GM19351 (cell line): Measurements from ENCODE around the gene CACNG6.
"Not testable (repeated sequence)": the region's sequence is repeated elsewhere in the genome, so short reads cannot be mapped to it uniquely, and the experiment has no call there.

Source experiments
- ATAC-seq: cut with Tn5 transposase; IDR thresholded peaks from one replicate; pipeline ENCODE4 v1.9.1; 2021; ENCODE audit warnings: mild to moderate bottlenecking, moderate library complexity; ENCODE audit not compliant: unreplicated experiment

The CACNG6 gene, protein sequence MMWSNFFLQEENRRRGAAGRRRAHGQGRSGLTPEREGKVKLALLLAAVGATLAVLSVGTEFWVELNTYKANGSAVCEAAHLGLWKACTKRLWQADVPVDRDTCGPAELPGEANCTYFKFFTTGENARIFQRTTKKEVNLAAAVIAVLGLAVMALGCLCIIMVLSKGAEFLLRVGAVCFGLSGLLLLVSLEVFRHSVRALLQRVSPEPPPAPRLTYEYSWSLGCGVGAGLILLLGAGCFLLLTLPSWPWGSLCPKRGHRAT

DNA sequence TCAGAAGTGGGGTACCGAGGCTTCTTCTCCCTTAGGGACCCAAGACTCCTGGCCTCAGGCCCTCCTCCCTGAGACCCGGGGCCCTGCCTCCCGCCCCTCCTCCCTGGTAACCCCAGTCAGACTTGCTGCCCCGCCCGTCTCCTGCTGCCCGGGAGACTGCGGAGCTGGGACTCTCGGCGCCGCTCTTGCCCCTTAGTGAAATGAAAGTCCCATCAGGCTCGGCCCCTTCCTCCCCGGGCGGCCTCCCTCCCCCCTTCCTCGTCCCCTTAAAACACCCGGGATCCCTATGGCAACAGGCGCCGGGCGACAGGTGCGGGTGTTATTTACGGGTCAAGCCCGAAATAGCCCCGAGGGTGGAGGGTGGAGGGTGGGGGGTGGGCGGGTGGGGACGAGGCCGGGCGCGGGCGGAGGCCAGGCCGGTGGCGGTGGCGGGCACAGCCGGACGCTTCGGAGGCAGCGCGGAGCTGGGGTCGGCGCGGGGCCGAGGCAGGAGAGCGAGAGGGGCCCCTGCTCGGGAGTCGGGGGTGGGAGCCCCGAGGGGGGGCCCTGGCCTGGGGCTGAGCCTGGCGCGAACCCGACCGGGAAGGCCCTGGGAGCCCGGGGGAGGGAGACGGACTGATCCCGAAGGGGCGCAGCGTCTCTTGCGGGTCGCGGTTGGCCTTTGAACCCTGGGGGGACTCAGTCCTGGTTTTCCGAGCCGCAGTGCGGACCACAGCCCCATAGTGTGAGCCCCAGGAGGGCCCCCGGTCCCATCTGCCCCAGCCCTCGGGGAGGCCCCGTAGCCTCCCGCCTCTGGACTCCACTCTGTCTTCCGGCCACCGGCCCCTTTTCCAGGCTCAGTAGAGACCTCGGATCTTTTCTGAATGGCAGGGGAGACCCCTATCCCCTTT, at the start of gene CACNG6:
Gene CACNG6, plus strand, starts transcription at position 414 of the 890 bp plus-strand sequence. CDS start 1,241 bp downstream, outside the sequence.
- ATAC-seq = no peak

DNA sequence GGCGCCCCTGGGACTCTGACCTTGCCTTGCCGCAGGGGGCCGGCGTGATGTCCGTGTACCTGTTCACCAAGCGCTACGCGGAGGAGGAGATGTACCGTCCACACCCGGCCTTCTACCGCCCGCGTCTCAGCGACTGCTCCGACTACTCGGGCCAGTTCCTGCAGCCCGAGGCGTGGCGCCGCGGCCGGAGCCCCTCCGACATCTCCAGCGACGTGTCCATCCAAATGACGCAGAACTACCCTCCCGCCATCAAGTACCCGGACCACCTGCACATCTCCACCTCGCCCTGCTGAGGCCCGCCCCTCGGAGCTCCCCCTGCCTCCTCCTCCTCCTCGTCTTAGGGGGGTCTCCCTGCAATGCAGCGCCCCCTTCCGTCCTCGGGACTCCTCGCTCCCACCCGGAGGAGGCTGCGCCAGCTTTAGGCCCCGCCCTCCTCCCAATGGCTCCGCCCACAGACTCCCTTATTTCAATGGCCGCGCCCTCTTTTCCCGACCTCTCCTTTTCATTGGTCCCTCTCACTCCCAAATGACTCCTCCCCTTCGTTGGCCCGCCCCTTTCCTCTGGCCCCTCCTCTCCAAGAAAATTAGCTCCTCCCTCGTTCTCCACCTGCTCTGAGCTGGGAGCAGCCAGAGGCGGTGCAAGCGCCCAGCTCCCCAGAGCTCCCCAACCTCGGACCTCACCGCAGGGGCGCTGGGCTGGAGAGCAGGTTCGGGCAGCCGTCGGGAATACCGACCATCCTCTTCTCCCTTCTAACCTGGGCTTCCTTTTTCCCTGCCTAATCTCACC, 49.2 kb upstream of the CACNG6 start:
- ATAC-seq = no peak

DNA sequence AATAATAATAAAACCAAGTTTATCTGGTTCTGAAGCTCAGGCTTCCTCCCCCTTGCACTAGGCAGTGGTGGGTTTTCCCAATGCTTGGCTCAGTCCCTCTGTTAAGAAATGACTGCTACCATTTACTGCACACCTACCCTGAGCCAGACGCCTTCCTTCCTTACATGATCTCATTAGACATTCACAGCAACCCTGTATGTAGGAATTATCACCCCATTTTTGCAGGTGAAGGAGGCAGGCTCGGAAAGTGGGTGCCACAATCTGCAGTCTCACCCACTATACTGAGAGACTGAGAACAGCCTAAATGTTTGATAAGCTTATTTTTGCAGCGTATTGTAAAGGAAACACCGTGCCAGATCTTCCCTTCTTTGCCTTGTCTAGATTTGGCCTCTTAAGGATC, 47.0 kb upstream of the CACNG6 start:
- ATAC-seq = no peak

DNA sequence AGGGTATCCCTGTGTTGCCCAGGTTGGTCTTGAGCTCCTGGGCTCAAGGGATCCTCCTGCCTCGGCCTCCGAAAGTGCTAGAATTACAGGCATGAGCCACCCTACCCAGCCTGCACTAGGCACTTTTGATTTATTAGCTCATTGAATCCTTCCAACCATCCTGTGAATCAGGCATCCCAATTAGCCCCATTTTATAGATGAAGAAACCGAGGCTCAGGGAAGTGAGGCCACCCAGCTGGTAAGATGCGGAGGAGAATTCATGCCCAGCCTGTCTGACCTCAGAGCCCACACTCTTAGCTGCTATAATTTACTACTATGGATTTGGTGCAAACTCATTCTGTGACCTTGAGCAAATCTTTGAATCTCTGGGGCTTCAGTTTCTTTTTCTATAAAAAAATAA, 46.5 kb upstream of the CACNG6 start:
- ATAC-seq = no peak

DNA sequence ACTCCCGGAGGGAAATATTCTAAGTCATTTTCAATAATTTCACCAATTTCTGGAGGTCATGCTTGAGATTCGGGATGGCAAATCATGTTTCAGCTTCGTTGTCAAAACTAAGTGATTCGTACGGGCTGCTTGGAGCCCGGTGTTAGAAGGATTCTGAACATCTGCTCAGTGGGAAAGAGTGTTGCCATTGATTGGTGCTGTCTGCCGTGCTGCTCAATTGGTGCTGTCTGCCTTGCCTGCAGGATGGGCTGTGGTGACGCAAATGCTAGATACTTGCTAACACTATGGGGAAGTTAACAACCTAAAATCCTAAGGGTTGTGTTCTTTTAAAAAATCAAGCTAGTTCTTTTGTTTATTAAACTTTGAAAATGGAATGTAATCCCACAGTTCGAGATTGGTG, 46.0 kb upstream of the CACNG6 start:
- ATAC-seq = no peak

DNA sequence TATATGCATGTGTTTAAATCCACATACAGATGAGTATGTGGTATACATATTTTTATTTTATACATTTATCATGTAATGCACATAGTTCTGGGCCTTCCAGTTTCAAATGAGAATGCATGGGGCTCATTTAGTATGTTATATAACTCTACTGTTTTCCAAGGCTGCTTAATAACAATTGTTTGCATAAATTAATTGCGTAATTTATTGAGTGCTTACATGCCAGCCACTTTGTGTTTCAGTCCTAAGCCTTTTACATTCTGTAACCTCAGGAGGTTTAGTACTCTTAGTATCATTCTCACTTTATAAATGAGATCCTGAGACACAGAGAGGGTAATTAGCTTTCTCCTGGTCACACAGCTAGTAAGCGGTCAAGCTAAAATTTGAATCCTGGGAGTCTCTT, 45.4 kb upstream of the CACNG6 start:
- ATAC-seq = no peak

DNA sequence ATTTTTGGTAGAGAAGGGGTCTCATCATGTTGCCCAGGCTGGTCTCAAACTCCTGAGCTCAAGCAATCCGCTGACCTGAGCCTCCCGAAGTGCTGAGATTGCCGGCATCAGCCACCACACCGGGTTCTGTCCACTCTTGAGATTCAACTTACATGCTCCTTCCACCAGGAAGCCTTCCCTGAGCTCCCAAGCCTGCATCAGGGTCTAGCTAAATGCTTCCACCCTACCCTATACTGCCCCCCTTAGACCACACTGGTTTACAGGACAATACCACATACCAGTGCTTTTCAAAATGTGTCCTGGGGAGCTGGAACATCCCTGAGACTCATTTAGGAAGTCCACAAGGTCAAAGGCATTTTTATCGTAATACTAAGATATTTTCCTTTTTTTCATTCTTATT, 43.8 kb upstream of the CACNG6 start:
- ATAC-seq = no peak

DNA sequence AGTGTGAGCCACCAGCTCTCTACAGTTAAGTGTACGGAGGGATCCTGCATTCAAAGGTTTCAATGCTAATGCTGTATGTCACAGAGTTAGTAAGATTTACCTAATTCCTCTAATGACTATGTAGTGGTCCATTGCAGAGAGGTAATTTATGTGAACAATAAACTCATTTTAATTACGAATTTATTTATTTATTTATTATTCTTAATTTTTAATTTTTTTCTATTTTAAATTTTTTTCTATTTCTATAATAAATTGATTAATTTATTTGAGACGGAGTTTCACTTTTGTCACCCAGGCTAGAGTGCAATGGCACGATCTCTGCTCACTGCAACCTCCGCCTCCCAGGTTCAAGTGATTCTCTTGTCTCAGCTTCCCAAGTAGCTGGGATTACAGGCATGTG, 42.8 kb upstream of the CACNG6 start:
- not testable (repeated sequence) for ATAC-seq

DNA sequence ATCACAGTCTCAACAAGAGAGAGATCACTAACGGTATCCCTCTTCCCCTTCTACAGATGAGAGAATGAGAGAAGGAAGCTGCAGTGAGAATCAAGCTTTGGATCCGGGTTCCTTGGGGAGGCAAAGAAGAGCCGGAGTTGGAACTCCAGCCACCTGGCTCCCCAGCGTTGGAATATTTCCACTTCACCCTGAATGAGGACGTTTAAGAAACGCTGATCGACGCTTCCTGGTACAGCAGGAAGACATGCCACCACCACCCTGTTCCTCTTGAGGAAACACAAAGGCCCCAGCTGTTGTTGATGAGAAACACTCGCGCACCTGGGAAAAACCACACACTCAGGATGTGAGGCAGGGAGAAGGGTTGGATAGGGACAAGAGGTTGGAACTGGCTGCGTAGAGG, 40.0 kb upstream of the CACNG6 start:
- ATAC-seq = no peak

DNA sequence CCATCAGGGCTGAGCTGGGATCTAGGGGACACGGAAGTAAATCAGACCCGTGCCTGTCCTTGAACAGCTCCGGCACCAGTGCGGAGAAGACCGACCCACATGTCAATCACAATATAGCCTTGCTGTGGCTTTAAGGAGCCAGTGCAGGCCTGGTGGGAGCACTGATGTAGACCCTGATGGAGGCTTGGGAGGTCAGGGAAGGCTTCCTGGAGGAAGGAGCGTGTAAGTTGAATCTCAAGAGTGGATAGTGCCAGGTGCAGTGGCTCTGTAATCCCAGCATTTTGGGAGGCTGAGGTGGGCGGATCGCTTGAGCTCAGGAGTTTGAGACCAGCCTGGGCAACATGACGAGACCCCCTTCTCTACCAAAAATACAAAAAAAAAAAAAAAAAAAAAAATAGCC, 39.5 kb upstream of the CACNG6 start:
- no peak for ATAC-seq

DNA sequence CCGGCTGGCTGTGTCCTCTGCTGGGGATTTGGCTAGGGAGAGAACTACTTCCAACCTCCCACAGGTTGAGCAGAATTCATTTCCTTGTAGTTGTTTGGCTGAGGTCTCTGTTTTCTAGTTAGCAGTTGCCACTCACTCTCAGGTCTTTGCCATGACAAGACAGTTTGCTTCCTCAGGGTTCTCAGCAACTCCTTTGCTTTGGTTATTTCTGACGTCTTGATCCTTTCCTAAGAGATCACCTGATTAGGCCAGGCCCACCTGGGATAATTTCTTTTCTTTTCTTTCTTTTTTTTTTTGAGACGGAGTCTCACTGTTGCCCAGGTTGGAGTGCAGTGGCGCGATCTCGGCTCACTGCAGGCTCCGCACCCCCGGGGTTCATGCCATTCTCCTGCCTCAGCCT, 38.1 kb upstream of the CACNG6 start:
- no peak for ATAC-seq

DNA sequence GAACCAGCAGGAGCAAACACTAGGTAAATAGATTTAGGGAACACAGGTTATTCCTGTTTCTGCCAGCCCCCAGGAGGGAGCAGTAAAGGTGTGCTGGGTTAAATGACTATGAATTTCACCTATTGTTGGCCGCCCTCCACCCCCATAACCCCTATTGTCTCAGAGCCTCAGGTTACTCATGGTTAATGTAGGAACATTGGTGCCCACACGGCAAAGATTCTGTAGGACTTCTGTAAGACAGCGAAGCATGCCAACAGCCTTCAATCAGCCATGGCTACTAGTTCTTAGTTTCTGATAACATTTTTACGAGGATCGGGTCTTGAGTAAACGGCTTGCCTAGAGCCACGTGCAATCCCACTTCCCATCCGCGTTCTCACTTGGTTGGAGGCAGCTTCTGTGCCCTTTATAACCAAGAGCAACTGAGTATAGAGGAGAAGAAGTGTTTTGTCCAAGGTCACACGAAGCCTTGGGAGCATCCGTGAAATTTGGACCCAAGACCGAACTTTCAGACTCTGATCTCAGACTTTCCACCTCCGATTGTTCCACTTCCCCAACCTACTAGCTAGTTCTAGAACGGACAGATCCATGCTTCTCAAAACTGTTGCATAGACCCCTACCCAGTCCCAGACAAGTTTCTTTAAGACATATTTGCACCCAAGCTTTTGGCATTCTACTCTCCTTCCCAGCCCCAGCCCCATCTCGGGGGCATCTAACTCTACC, 33.8 kb upstream of the CACNG6 start:
- no peak for ATAC-seq

DNA sequence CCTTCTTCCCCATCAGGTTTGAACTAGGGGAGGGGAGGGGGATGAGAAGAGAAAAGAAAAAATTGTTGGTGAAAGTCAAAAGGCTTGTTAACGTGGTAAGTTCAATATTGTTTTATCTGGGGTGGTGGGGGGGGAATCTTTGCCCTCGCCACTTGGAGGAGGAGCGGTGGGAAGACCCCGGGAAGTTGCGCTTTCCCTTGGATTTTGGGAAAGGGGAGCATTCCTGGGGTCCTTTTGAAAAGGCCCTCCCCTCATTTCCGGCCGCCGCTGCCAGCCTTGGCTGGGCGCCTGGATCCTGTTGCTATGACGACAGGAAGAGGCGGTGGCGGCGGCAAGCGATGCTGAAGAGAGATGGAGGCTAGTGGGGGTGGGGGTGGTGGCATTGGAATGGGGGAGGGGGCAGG, 33.3 kb upstream of the CACNG6 start:
- ATAC-seq = no peak

DNA sequence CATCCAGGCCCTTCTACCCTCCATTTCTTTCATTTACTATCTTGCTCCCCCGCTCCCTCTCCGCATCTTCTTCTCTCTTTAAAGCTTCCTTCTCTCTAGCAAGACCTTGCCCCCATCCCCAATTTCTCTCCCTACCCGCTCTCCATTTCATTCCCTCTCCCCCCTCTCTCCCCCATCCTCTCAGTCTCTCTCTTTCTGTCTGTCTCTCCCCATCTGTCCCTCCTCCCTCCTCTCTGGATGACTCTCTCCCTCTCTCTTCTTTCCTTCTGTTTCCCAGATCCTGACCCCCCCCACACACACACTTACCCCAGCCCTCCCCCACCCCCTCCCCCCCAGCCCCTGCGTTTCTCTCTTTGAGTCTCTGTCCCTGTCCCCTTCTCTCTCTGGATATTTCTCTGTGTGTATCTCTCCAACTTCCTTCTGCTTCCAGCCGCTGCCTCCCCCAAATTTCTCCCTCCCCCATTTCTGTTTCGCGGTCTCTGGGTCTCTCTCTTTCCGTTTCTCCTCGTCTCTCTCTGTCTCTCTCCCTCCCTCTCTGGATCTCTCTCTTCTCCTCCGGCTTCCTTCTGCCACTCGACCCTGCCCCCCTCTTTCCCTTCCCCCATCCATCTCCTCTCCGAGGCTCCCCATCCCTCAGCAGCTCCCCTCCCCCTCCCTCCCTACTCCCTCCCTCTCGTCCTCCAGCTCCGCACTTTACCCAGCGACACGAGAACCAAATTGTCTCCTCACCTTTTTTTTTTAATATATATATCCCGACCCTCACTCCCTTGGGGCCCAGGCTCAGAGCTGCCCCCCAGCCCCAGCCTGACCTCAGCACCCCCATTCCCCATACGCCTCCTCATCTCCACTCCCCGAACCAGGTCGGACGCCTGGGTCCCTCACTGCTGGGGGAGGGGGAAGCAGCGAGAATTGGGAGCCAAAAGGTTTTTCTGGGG, 32.3 kb upstream of the CACNG6 start:
- no peak for ATAC-seq

DNA sequence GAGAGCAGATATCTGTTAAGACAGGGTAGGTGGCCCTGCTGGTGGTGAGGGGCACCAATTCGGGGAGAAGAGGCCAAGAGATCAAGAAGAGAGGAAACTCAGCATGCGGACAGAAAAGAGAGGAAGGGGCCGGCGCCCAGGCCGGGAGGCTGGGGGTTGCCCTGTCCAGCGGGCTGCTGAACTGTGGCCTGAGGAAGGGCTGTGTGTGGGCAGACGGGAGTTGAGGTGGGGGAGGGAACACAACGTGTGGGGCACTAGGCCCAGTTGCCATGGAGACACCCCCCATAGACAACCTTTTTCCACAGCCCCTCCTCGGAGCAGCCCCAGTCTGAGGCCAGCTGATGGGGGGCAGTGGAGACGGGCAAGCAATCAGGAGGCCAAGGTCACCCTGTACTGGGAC, 31.2 kb upstream of the CACNG6 start:
- ATAC-seq = no peak

DNA sequence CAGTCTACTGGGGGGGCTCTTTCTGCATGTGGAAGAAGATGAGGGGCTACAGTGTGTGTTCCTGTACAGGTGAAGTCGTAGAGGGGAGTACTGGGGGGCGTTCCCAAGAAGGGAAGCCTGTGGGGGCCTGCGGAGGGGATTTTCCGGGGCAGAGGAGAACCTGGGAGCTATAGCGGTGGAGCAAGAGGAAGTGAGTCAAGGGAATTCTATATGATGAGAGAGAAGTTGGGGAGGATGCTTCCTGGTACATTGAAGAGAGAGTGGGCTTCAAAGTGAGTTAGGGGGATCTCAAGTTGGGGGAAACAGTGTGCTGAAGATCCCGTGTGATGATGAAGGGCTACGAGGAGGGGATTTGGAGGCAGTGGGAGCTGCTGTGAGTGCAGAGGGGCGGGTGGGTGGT, 30.6 kb upstream of the CACNG6 start:
- no peak for ATAC-seq

DNA sequence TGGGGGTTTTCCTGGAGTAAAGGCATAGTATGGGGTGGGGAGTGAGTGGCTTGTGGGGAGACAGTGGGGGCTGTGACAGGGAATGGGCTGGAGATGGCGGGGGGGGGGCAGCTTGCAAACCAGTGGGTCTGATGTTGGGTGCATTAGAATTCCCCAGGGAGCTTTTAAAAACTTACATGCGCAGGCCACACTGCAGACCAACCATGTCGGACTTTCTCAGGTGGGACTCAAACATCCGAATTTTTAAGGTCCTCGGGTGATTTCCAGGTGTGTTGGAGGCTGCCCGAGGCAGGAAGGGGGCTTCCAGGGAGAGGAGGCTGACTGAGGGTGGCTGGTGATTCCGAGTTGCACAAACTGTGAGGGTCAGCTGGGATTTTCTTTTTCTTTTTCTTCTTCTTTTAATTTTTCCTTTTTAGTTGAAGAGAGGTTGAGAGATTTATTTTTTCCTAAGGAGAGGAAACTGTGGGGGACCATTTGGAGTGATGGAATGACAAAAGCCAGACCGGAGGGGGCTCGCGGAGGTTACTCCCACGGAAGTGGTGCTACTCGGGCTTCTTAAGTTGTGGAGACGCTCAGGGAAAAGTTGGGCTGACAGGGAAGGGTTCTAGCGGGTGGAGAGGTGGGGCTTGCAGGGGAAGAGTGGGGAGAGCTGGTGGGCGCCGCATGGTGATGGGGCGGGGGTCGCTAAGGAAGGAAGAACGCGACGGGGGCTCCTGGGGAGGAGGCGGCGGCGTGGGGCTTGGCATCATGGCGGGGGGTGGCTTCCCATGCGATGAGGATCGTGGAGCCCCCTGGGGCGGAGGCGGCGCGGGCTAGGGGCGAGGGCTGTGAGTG, 29.7 kb upstream of the CACNG6 start:
- ATAC-seq = no peak

DNA sequence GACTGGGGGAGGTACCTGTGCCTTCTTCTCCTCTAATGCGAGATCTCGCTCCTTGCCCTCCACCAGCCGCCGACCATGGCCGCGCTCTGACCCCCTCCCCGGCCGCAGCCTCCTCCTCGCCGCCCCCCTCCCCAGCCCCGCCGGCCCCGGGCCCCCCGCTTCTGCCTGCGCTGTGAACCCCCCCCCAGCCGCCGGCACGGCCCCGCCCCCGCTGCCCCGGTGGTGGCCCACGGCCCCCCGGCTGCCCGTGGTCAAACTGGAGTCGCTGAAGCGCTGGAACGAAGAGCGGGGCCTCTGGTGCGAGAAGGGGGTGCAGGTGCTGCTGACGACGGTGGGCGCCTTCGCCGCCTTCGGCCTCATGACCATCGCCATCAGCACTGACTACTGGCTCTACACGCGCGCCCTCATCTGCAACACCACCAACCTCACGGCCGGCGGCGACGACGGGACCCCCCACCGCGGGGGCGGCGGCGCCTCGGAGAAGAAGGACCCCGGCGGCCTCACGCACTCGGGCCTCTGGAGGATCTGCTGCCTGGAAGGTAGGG, 28.5 kb upstream of the CACNG6 start, which contains the start of gene CACNG8:
Gene CACNG8, plus strand, starts transcription at position 51 of the 545 bp plus-strand sequence.
- ATAC-seq = no peak

DNA sequence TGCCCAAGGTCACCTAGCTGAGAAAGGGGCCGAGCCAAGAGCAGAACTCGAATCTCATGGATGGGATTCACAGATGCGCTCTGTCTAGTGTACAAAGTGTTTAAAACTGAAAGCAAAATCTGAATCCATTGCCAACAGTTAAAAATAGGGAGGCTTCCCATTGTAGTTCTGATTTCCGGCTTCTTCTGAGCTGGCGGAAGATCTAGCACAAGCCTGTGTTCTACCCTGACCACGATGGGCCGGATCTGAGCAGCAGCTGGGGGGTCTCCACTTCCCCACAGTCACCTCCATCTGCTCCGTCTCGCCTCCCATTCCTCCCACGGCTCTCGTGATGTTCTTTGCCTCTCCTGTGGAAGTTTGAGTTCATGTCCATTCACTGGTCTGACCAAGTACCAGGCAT, 26.3 kb upstream of the CACNG6 start:
- ATAC-seq = no peak
